Aorta (tissue), 5 donors: ENCODE measurements around the gene RFXANK. TPM values are rescaled to one million over a fixed set of nuclear protein-coding genes. Genes with fewer than 3 reads are reported as not detected.
"Not testable (repeated sequence)": the region's sequence is repeated elsewhere in the genome, so short reads cannot be mapped to it uniquely, and the experiment has no call there.

Experiments used
- ATAC-seq: fragments of 200-7000 bp; cut with Tn5 transposase; one replicate; pipeline ENCODE4 v1.9.1; 2022; ENCODE audit warnings: moderate library complexity; ENCODE audit not compliant: low FRiP score
- DNase-seq, 2 donors: peaks; one replicate each; pipeline ENCODE4 v3.0.0-alpha.2; 2020
- H3K27ac ChIP-seq, 2 donors: one replicate each; pipeline ENCODE4 v1.5.1; 2013; ENCODE audit warnings: low read length in 2 of 2, mild to moderate bottlenecking in 2 of 2, moderate library complexity in 2 of 2, control low read depth in 1 of 2, inconsistent platforms in 1 of 2, low read depth in 1 of 2
- H3K27me3 ChIP-seq, 2 donors: one replicate each; pipeline ENCODE4 v1.6.1; 2013; ENCODE audit warnings: control low read depth in 1 of 2, low read length in 1 of 2, mild to moderate bottlenecking in 1 of 2, moderate library complexity in 1 of 2; ENCODE audit not compliant: insufficient read depth in 2 of 2, control insufficient read depth in 1 of 2
- H3K36me3 ChIP-seq, 2 donors: one replicate each; pipeline ENCODE4 v1.6.1; 2013; ENCODE audit warnings: control low read depth in 1 of 2, low read length in 1 of 2, mild to moderate bottlenecking in 1 of 2; ENCODE audit not compliant: insufficient read depth in 2 of 2, control insufficient read depth in 1 of 2
- H3K4me1 ChIP-seq, 2 donors: one replicate each; pipeline ENCODE4 v1.6.1; 2013; ENCODE audit warnings: low read length in 2 of 2, control low read depth in 1 of 2, mild to moderate bottlenecking in 1 of 2, moderate library complexity in 1 of 2; ENCODE audit not compliant: insufficient read depth in 2 of 2, control insufficient read depth in 1 of 2
- H3K4me3 ChIP-seq, 2 donors: one replicate each; pipeline ENCODE4 v1.5.1; 2013; ENCODE audit warnings: low read length in 2 of 2, control low read depth in 1 of 2, mild to moderate bottlenecking in 1 of 2
- H3K9me3 ChIP-seq: one replicate; pipeline ENCODE4 v1.6.1; 2013; ENCODE audit warnings: mild to moderate bottlenecking, low read length; ENCODE audit not compliant: control insufficient read depth
- WGBS, 2 donors: extraction: QIAGEN DNeasy Blood & Tissue Kit; methylation state at CpG; one replicate each; pipeline ENCODE4 v1.1.7; 2013; 5-methylcytosine and 5-hydroxymethylcytosine counted together
- intact Hi-C, 2 donors: fragments of 100-400 bp; cut with DNase I; formaldehyde crosslinking; loops; one replicate each; pipeline versions ENCODE4 v1.14.2 to v1.15.0; 2022
- long read RNA-seq, 2 donors: library from polyadenylated mRNA; unstranded; transcript quantifications; one replicate each; pipeline ENCODE4 v2.0.0, GENCODE V29; 2020 to 2021
- polyA plus RNA-seq, 2 donors: library from polyadenylated mRNA; stranded (reverse); fragments of 200-250 nt; gene quantifications; one replicate each; pipeline ENCODE4 v1.2.3, GENCODE V29; 2013
- total RNA-seq, 2 donors: library from RNA; stranded (reverse); fragmentation: NEBNext Ultra II Directional; extraction: Animal tissue kit (Norgen Biotek cat#: 25700); gene quantifications; one replicate each; pipeline ENCODE4 v1.2.1, GENCODE V29; 2021
- donor health status: healthy with polysubstance abuse.
- donor health status: Bipolar disorder and iron deficiency.
- donor health status: DM: no; HTN: no; CAD: no.
- donor health status: DM: no; HTN: no; CAD: no.
- donor health status: DM: yes; HTN: yes; CAD: no.

Gene RFXANK
- total RNA-seq (10 to 100 TPM; 33.1 to 44.0 TPM), polyA plus RNA-seq (100 to 1,000 TPM in 1 of 2 donors, 10 to 100 TPM in 1; 42.3 to 199 TPM)
- long read RNA-seq, donor 1, transcript RFXANK-203 (9 exons, 1,212 nt): major isoform, 11 of 27 reads
- long read RNA-seq, donor 1, partial matches to known transcripts: 8 of 27 reads
- long read RNA-seq, donor 1, other reads (novel, unspliced or antisense): 7 of 27 reads
- long read RNA-seq, donor 2, partial matches to known transcripts: 2 of 9 reads
- long read RNA-seq, donor 2, other reads (novel, unspliced or antisense): 5 of 9 reads

GRCh38 chr19:19192078-19192882 is at the start of gene RFXANK, which contains the start of gene BORCS8:
RFXANK (plus strand) TSS chr19:19192258; CDS start chr19:19193947, 1,689 bp downstream.
BORCS8 (minus strand) TSS chr19:19192152; CDS start chr19:19192117, 35 bp downstream.
- H3K4me3 ChIP-seq: peak within 1 kb of the TSS; percentile 71 to 93
- ATAC-seq: peak; percentile 97
- H3K36me3 ChIP-seq: peaks cover 0 to 2% of the 10 kb centered on the region in 2 donors
- DNase-seq: peak; percentile 99 to 100
- no peaks in the 10 kb centered on the region for H3K27me3 ChIP-seq
- H3K27ac ChIP-seq: peak within 1 kb of the TSS; percentile 58 to 81
- WGBS, 2 donors: 0 to 1% methylated on average over 52 to 53 of the region's 53 CpGs
- H3K4me1 ChIP-seq: no peaks in the 10 kb centered on the region
- no peaks in the 10 kb centered on the region for H3K9me3 ChIP-seq
- intact Hi-C loops: loop anchor here in 1 of 2 donors (5.0 kb wide), 1 partner anchor 130 kb away; the partner anchor contains the start of gene SLC25A42

GRCh38 chr19:19142347-19142746 is 49.7 kb upstream of the RFXANK start:
- no peaks in the 10 kb centered on the region for H3K4me1 ChIP-seq
- no peaks in the 10 kb centered on the region for H3K9me3 ChIP-seq
- H3K27me3 ChIP-seq: no peaks in the 10 kb centered on the region
- DNase-seq: no peak
- no peak overlapping the region for H3K27ac ChIP-seq
- intact Hi-C loops: no loop called here
- ATAC-seq: no peak
- H3K36me3 ChIP-seq: no peaks in the 10 kb centered on the region
- no peak overlapping the region for H3K4me3 ChIP-seq
- WGBS, 2 donors: 87 to 94% methylated on average over 12 of the region's 12 CpGs

GRCh38 chr19:19145281-19145680 is 46.8 kb upstream of the RFXANK start:
- Histone ChIP-seq H3K27me3 (no peaks in the 10 kb centered on the region), H3K9me3 (no peaks in the 10 kb centered on the region), H3K36me3 (peaks cover 0 to 4% of the 10 kb centered on the region in 2 donors), H3K27ac (no peak overlapping the region), H3K4me3 (no peak overlapping the region), H3K4me1 (no peaks in the 10 kb centered on the region)
- ATAC-seq: peak; percentile 27
- DNase-seq: no peak
- intact Hi-C loops: loop anchor here in 1 of 2 donors (5.0 kb wide), 1 partner anchor 197 kb away; no protein-coding TSS in a partner anchor
- 74 to 77% methylated on average over 17 of the region's 17 CpGs for WGBS, 2 donors

GRCh38 chr19:19145684-19146608 is 46.1 kb upstream of the RFXANK start:
- intact Hi-C loops: loop anchor here in 1 of 2 donors (2.0 to 5.0 kb wide), 2 partner anchors 29 to 196 kb away; no protein-coding TSS in a partner anchor
- DNase-seq (peak; percentile 83 to 95), ATAC-seq (peak; percentile 90)
- Histone ChIP-seq H3K36me3 (peaks cover 0 to 4% of the 10 kb centered on the region in 2 donors), H3K27ac (no peak overlapping the region), H3K9me3 (no peaks in the 10 kb centered on the region), H3K4me3 (no peak overlapping the region), H3K4me1 (no peaks in the 10 kb centered on the region), H3K27me3 (no peaks in the 10 kb centered on the region)
- 18 to 21% methylated on average over 34 to 47 of the region's 47 CpGs for WGBS, 2 donors

- intact Hi-C loops: loop anchor here in 1 of 2 donors (2.0 to 5.0 kb wide), 2 partner anchors 28 to 195 kb away; no protein-coding TSS in a partner anchor
- ATAC-seq: no peak
- H3K36me3 ChIP-seq: peaks cover 0 to 4% of the 10 kb centered on the region in 2 donors
- no peaks in the 10 kb centered on the region for H3K9me3 ChIP-seq
- DNase-seq: no peak
- no peak overlapping the region for H3K4me3 ChIP-seq
- no peaks in the 10 kb centered on the region for H3K27me3 ChIP-seq
- no peak overlapping the region for H3K27ac ChIP-seq
- WGBS, 2 donors: 93 to 97% methylated on average over 7 of the region's 7 CpGs
- no peaks in the 10 kb centered on the region for H3K4me1 ChIP-seq
Measured at GRCh38 chr19:19146865-19147264, 45.2 kb upstream of the RFXANK start.

- intact Hi-C loops: loop anchor here in 1 of 2 donors (2.0 to 5.0 kb wide), 2 partner anchors 27 to 195 kb away; no protein-coding TSS in a partner anchor
- no peak for DNase-seq
Measured at GRCh38 chr19:19147344-19147743, 44.7 kb upstream of the RFXANK start.

GRCh38 chr19:19148504-19148903 is 43.6 kb upstream of the RFXANK start:
- not testable (repeated sequence) for H3K4me3 ChIP-seq, H3K9me3 ChIP-seq, H3K4me1 ChIP-seq, H3K27me3 ChIP-seq, H3K27ac ChIP-seq, H3K36me3 ChIP-seq, DNase-seq, ATAC-seq
- WGBS, 2 donors: 97 to 98% methylated on average over 8 of the region's 8 CpGs
- intact Hi-C loops: loop anchor here in 1 of 2 donors (5.0 kb wide), 1 partner anchor 194 kb away; no protein-coding TSS in a partner anchor

More at GRCh38 chr19:19147344-19147743, 44.7 kb upstream of the RFXANK start:
- WGBS, 2 donors: 94 to 95% methylated on average over 5 of the region's 5 CpGs
- Histone ChIP-seq H3K4me1 (no peaks in the 10 kb centered on the region), H3K4me3 (no peak overlapping the region), H3K9me3 (no peaks in the 10 kb centered on the region), H3K36me3 (peaks cover 0 to 4% of the 10 kb centered on the region in 2 donors), H3K27me3 (no peaks in the 10 kb centered on the region), H3K27ac (no peak overlapping the region)
- no peak for ATAC-seq

- WGBS, 2 donors: 83 to 85% methylated on average over 2 of the region's 2 CpGs
- Histone ChIP-seq H3K4me3 (no peak overlapping the region), H3K36me3 (peaks cover 0 to 4% of the 10 kb centered on the region in 2 donors), H3K4me1 (no peaks in the 10 kb centered on the region), H3K27ac (no peak overlapping the region), H3K27me3 (no peaks in the 10 kb centered on the region), H3K9me3 (no peaks in the 10 kb centered on the region)
- intact Hi-C loops: loop anchor here in 1 of 2 donors (5.0 kb wide), 1 partner anchor 193 kb away; no protein-coding TSS in a partner anchor
- no peak for ATAC-seq
- no peak for DNase-seq
Measured at GRCh38 chr19:19149435-19149834, 42.6 kb upstream of the RFXANK start.
